Stimulated activated memory B cell treated with anti-CD40 and anti-IgM and Interleukin-4, amounts not matched to agents 10 μg/mL and 1 μg/mL and 100 μg/mL, for 72 hours (primary cell): ENCODE data around the gene ATE1.
"Not testable (repeated sequence)": the region's sequence is repeated elsewhere in the genome, so short reads cannot be mapped to it uniquely, and the experiment has no call there.

Source experiments
- ATAC-seq: fragments of 150-1000 bp; cut with Tn5 transposase; 2 replicates; pipeline ENCODE4 v1.10.0; 2021
- H3K27ac Mint-ChIP-seq: one replicate; pipeline ENCODE4 v1.8.0; 2022; ENCODE audit warnings: mild to moderate bottlenecking, mixed read lengths
- H3K27me3 Mint-ChIP-seq: one replicate; pipeline ENCODE4 v1.8.0; 2022; ENCODE audit warnings: mixed read lengths
- H3K36me3 Mint-ChIP-seq: one replicate; pipeline ENCODE4 v1.8.0; 2022; ENCODE audit warnings: mixed read lengths
- H3K4me1 Mint-ChIP-seq: one replicate; pipeline ENCODE4 v1.8.0; 2022; ENCODE audit warnings: mixed read lengths
- H3K4me3 Mint-ChIP-seq: one replicate; pipeline ENCODE4 v1.8.0; 2022; ENCODE audit warnings: mild to moderate bottlenecking, moderate library complexity, mixed read lengths
- H3K9me3 Mint-ChIP-seq: one replicate; pipeline ENCODE4 v1.8.0; 2022; ENCODE audit warnings: mixed read lengths

Gene ATE1

DNA sequence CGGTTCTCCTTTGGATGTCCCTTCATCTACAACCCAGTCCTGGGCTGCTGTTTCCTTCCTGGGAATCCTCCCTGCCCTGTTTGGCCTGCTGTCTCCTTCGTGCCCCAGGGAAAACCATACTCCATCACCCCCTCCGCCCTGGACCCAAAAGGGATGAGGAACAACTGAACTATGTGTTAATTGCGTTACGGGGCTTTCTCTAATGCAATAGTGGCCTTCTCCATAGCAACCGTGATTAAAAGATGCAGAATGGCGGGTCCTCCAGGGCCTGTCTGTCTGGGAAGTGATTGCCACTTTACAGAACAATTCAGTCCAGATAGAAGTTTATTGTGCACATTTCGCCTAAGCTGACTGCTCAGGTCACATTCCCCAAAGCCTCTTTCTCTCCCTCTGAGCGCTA is 217.6 kb downstream of the ATE1 start:
- H3K9me3 Mint-ChIP-seq = peaks cover 4% of the 10 kb centered on the region
- no peak overlapping the region for H3K4me3 Mint-ChIP-seq
- peaks cover 37% of the 10 kb centered on the region for H3K27me3 Mint-ChIP-seq
- no peak overlapping the region for H3K27ac Mint-ChIP-seq
- no peaks in the 10 kb centered on the region for H3K4me1 Mint-ChIP-seq
- H3K36me3 Mint-ChIP-seq = no peaks in the 10 kb centered on the region
- no peak for ATAC-seq

DNA sequence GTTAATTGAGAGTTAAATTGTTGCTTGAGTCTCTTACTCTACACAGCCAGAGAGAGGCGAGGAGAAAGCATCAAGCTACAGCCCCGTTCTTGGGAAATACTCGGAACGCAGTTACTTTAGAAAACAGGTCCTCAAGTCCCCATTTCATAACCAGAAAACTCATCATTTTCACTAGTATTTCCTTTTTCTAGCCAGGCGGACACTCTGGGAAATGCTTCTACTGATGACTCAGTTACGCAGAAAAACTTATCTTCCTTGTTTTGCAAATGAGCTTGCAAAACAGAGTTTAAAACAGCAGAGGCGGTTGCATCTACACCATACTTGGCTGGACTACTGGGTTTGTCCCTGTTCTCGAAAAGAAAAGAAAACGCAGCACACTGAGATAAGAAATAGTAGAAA is 218.2 kb downstream of the ATE1 start:
- ATAC-seq = no peak
- peaks cover 37% of the 10 kb centered on the region for H3K27me3 Mint-ChIP-seq
- peaks cover 4% of the 10 kb centered on the region for H3K9me3 Mint-ChIP-seq
- H3K36me3 Mint-ChIP-seq = no peaks in the 10 kb centered on the region
- H3K4me3 Mint-ChIP-seq = no peak overlapping the region
- no peak overlapping the region for H3K27ac Mint-ChIP-seq
- no peaks in the 10 kb centered on the region for H3K4me1 Mint-ChIP-seq

DNA sequence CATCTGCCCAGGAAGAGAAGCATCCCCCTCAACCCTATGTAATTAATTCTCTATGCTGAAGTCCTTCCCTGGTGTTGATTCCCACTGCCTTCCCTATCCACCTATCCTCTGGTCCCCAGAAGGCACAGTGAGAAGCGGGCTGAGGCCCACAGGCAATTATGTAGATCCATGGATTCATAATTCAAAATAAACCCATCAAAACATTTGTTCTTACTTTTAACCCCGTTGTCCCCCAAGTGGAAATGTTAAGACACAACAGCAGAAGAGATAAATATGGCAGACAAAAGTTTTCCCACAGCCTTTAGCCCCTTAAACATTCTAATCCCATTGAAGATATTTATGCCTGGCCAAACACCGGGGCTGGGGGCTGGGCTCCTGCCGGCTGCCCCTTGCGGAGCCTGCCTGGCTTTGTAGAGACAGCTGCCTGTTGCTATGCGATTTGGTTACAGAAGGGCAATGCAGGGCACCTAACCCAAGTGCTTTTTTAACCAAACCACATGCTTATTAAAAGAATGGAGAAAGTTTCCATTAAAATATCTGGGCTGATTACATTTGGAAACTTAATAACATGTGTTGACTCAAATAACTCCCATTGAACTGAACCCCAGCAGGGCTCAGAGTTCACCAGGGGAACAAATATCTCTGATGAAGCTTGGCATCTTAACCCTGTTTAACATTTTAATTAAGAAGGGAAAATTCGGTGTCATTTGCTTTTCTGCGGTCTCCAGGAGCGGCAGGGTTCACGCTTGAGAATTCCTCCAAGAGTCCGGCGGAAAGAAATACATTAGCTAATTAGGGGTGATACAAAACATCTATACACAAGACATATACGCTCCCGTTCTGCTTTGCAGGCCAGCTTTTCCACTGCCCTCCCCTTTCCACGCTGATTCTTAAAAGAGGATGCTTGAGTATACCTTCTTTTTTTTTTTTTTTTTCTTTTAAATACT is 218.8 kb downstream of the ATE1 start:
- H3K36me3 Mint-ChIP-seq = no peaks in the 10 kb centered on the region
- H3K27me3 Mint-ChIP-seq = peaks cover 37% of the 10 kb centered on the region
- no peak for ATAC-seq
- H3K4me3 Mint-ChIP-seq = no peak overlapping the region
- H3K27ac Mint-ChIP-seq = no peak overlapping the region
- no peaks in the 10 kb centered on the region for H3K4me1 Mint-ChIP-seq
- peaks cover 4% of the 10 kb centered on the region for H3K9me3 Mint-ChIP-seq

DNA sequence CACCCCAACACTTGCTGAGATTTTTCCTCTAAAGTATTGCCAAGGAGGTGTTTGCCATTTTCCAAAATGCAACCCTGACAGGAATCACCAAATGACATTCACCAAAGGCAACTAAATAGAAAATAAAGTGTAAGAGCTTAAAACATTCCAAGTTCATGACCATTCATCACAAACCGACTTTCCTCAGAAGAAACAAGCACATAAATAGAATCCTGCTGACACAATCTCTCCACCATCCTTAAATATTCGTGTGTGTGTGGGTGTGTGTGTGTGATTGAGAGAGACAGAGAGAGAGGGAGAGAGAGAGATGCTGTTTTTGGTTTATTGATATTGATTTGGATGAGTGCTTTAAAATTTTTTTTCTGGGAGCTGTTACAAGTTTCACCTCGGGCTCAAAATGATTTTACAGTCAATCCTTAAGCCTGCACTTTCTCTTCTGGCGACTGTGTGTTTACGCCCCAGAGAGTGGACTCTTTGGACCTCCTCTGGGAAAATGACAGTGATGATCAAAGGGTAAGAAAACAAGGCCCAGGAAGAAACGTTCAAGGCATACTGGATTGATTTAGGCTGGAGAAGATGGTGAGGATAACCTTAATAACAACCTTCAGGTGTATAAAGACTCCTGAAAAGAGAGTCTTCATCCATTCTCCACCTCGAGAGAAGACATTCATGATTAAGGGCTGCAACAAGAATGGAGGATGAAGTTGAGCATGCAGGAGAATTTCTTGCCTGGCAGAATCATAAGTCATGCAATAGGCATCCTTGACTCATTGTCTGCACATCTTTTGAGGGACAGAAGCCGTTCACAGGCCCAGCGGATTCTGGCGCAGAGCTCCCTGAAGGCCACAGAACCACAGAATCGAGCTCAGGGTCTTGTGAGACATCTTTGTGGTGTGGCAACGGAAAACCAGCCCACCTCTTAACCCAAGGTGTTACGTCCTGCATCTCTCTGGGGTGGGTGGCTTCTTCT is 225.2 kb downstream of the ATE1 start:
- Mint-ChIP-seq H3K27ac (no peak overlapping the region), H3K4me1 (no peaks in the 10 kb centered on the region), H3K9me3 (peaks cover 14% of the 10 kb centered on the region), H3K27me3 (peaks cover 13% of the 10 kb centered on the region), H3K4me3 (no peak overlapping the region), H3K36me3 (no peaks in the 10 kb centered on the region)
- ATAC-seq = no peak

DNA sequence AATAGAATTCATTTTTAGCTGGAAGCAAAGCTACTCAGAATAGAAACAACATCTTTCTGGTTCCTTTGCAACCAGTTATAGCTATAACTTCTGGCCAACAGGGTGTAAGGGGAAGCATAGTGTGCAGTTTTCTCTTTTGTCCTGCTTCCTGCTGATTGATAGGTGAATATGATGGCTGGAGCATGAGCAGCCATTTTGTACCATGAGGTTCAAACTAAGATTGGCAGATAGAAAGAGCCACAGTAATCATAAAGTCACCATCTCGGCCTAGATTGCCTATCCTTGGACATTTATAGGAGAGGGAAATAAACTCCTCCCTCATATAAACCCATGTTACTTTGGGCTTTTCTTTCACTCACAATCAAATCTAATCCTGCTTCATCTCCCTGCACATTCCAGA is 227.4 kb downstream of the ATE1 start:
- Mint-ChIP-seq H3K27ac (no peak overlapping the region), H3K27me3 (no peaks in the 10 kb centered on the region), H3K36me3 (no peaks in the 10 kb centered on the region), H3K4me1 (no peaks in the 10 kb centered on the region), H3K4me3 (no peak overlapping the region), H3K9me3 (peaks cover 14% of the 10 kb centered on the region)
- ATAC-seq = no peak

DNA sequence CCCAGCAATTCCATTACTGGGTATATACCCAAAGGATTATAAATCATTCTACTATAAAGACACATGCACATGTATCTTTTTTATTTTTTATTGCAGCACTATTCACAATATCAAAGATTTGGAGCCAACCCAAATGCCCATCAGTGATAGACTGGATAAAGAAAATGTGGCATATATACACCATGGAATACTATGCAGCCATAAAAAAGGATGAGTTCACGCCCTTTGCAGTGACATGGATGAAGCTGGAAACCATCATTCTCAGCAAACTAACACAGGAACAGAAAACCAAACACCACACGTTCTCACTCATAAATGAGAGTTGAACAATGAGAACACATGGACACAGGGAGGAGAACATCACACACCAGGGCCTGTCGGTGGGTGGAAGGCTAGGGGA is 228.1 kb downstream of the ATE1 start:
- not testable (repeated sequence) for H3K4me1 Mint-ChIP-seq, H3K36me3 Mint-ChIP-seq, H3K27me3 Mint-ChIP-seq, ATAC-seq, H3K27ac Mint-ChIP-seq, H3K4me3 Mint-ChIP-seq
- H3K9me3 Mint-ChIP-seq = peaks cover 14% of the 10 kb centered on the region

DNA sequence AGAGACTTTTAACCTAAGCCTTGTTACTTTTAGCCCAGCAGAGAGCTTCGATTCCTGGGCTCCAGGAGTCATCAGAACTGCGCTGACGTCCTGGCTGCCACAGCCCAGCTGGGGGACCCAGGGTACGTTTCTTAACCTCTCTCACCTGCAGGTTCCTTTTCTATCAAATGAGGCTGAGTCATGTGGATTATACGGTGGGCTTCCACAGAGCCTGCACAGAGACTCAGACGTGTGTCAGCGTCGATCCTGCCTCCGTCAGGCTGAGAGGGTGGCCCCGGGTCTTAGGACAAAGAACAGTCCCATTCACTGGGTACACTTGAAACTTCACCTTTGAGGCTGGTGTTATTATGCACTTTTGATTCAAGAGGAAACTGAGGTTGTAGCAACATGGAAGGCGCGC is 228.9 kb downstream of the ATE1 start:
- H3K36me3 Mint-ChIP-seq = no peaks in the 10 kb centered on the region
- H3K4me1 Mint-ChIP-seq = no peaks in the 10 kb centered on the region
- no peak overlapping the region for H3K4me3 Mint-ChIP-seq
- peaks cover 14% of the 10 kb centered on the region for H3K9me3 Mint-ChIP-seq
- ATAC-seq = no peak
- H3K27ac Mint-ChIP-seq = no peak overlapping the region
- H3K27me3 Mint-ChIP-seq = no peaks in the 10 kb centered on the region

DNA sequence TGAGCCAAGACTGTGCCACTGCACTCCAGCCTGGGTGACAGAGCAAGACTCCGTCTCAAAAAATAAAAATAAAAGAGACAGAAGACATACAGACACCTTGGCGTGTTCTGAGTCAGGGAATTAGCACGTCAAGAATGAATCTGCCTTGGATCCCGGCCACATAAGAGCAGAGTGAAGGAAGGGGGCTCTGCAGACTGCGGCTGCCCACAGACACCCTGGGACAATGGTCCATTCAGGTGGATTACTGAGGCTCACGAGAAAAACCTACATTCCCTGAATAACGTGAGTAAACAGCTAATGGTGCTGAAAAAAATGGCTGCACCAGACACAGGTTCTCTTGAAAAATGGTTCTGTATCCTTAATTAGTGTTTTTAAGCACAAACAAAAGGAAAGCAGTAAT is 229.5 kb downstream of the ATE1 start:
- no peak overlapping the region for H3K27ac Mint-ChIP-seq

DNA sequence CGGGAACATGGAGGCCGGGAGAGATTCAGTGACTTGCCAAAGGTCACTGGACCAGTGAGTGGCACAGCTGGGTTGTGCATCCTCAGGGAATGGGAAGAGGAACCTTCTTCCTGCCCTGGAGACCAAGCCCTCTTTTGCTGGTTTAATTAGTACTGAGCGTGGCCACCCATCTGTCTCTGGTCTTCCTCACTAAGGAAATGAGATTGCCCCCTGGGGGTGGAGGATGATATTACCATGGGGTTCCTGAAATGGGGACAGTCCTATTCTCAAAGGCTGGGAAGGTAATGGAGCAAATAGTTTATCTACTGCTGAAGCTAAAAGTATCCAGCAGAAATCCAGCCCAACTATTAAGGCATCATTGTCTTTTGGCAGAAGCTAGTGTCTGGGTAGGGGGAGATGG is 231.0 kb downstream of the ATE1 start:
- H3K9me3 Mint-ChIP-seq = peaks cover 10% of the 10 kb centered on the region
- ATAC-seq = no peak

More for the DNA sequence above, 229.5 kb downstream of the ATE1 start:
- Mint-ChIP-seq H3K9me3 (peaks cover 14% of the 10 kb centered on the region), H3K4me1 (no peaks in the 10 kb centered on the region), H3K27me3 (no peaks in the 10 kb centered on the region), H3K36me3 (no peaks in the 10 kb centered on the region), H3K4me3 (no peak overlapping the region)
- ATAC-seq = no peak

DNA sequence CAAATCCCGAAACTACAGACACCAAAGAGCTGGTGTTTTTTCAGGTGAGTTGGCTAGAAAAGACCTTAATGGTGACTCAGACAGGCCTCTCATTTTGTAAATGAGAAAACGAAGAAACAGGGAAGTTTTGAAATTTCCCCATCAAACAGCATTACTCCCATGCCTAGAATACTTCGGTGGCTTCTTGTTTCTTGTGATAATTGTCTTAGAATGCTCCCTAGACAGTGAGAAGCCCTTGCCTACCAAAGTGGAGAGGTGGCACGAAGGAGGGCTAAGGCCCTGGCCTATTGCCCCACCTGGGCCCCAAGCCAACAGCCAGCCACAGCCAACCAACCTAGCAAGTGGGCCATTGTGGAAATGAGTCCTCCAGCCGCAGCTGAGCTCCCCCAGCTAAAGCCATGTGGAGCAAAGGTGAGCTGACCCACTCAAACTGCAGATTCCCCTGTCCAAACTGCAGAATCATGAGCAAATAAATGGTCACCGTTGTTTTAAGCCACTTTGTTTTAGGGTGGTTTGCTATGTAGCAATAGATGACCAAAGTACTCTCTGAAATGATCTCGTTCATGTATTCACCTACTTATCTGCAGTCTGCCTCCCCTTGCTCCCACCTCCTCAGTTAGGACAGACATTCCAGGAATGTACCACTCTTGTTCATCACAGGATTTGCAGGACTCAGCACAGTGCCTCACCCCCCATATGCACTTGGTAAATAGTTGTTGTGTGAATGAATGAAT is 231.9 kb downstream of the ATE1 start:
- H3K27ac Mint-ChIP-seq = no peak overlapping the region
- H3K9me3 Mint-ChIP-seq = peaks cover 10% of the 10 kb centered on the region
- no peaks in the 10 kb centered on the region for H3K27me3 Mint-ChIP-seq
- no peaks in the 10 kb centered on the region for H3K36me3 Mint-ChIP-seq
- H3K4me1 Mint-ChIP-seq = no peaks in the 10 kb centered on the region
- no peak overlapping the region for H3K4me3 Mint-ChIP-seq
- ATAC-seq = no peak

More for the DNA sequence above, 231.0 kb downstream of the ATE1 start:
- H3K27ac Mint-ChIP-seq = no peak overlapping the region
- no peaks in the 10 kb centered on the region for H3K27me3 Mint-ChIP-seq
- H3K4me1 Mint-ChIP-seq = no peaks in the 10 kb centered on the region
- no peak overlapping the region for H3K4me3 Mint-ChIP-seq
- no peaks in the 10 kb centered on the region for H3K36me3 Mint-ChIP-seq

DNA sequence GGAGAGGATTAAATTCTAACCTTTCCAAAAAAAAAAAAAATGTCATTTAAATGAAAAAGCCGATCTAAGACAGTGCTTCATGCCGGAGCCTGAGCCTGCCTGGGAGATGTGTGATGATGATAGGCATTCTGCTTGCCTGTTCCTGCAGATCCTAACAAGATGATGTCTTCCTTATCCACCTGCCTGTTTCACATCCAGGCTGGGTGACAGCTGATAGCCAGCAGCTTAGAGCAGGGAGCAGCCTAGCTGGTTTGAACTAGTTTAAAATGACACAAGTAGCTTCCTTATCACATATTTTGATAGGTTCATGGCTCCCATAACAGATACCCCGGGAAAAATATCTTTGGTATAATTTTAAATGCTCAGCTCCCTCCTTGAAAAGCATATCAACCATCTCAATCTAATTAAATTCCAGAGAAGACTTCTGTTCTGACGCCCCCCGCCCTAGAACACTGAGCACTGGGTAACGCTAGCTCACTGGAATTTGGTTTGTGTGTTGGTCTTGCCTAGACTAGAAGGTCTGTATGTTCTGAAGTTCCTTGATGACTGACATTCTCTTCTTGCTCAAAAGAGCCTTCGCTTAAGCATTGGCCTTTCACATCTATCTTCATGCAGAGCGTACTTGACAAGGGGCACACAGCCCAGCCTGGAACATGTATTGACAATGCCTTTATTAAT is 232.7 kb downstream of the ATE1 start:
- Mint-ChIP-seq H3K27ac (no peak overlapping the region), H3K4me3 (no peak overlapping the region), H3K4me1 (no peaks in the 10 kb centered on the region), H3K36me3 (no peaks in the 10 kb centered on the region), H3K9me3 (peaks cover 7% of the 10 kb centered on the region), H3K27me3 (no peaks in the 10 kb centered on the region)
- ATAC-seq = no peak

DNA sequence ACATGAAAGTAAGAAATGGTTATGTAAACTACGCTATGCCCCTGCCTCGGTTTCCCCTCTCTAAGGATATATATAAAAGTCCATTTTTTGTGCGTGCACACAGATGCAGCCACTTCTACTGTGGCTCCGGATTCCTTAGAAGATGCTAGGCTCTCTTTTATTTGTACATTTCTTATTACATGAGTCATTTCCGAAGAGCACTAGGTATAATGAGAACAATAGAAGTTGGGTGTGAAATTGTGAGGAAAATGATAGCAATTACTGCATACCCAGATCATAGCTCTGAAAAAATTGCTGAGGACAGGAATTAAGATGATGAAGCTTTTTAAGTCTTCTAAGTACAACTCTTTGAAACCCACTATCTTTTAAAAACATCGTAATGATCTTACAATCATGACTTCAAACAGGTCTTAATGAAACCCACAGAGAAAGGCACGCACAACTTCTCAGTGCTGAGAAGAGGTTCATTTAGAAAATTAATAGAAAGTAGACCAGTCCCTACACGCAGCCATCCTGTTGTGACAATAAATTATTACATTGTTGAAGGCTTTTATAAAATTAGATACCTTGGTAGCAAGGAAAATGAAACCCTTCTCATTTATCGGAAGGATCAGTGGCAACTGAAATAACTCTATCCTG is 233.4 kb downstream of the ATE1 start:
- no peaks in the 10 kb centered on the region for H3K36me3 Mint-ChIP-seq
- no peak for ATAC-seq
- no peak overlapping the region for H3K4me3 Mint-ChIP-seq
- H3K4me1 Mint-ChIP-seq = no peaks in the 10 kb centered on the region
- H3K27me3 Mint-ChIP-seq = no peaks in the 10 kb centered on the region
- H3K9me3 Mint-ChIP-seq = peaks cover 5% of the 10 kb centered on the region
- no peak overlapping the region for H3K27ac Mint-ChIP-seq

DNA sequence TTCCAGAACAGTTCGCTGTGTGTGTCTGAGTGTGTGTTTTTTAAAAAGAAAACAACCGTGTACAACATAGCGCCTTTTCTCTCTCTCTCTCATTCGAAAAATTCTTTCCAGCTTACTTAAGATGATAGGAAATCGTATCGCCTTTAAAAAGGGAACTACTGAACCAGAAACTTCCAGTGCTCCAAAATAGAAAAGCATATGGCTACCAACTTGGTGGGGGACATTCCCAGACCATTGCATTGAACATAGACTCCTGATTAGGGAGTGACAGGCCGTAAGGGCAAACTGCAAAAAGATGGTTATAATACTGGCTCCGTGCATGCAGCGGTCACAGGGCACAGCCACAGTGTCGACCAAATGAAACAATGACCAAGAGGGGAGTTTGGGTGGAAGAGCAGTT is 235.2 kb downstream of the ATE1 start:
- no peaks in the 10 kb centered on the region for H3K36me3 Mint-ChIP-seq
- ATAC-seq = no peak
- H3K27ac Mint-ChIP-seq = no peak overlapping the region
- H3K4me1 Mint-ChIP-seq = no peaks in the 10 kb centered on the region
- no peaks in the 10 kb centered on the region for H3K27me3 Mint-ChIP-seq
- no peaks in the 10 kb centered on the region for H3K9me3 Mint-ChIP-seq
- no peak overlapping the region for H3K4me3 Mint-ChIP-seq

DNA sequence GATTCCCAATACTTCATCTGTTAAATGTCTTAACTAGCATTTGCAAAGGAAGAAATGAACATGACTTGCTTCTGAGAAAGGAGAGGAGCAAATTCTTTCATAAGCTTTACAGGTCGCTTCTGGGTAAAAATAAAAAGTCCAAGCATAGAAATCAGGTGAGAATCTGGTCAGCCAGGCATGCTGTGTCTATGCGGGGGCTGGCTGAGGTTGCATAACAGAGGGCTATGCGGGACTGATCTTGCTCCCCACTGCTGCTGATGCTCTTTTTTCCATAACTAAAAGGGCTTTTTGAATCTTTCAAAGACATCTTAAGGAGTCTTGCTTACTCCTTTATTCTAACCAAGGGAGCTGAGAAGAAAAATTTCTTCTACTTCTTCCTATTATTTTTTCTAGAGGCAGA is 236.9 kb downstream of the ATE1 start:
- H3K27me3 Mint-ChIP-seq = no peaks in the 10 kb centered on the region
- no peaks in the 10 kb centered on the region for H3K36me3 Mint-ChIP-seq
- H3K27ac Mint-ChIP-seq = no peak overlapping the region
- no peaks in the 10 kb centered on the region for H3K4me1 Mint-ChIP-seq
- no peaks in the 10 kb centered on the region for H3K9me3 Mint-ChIP-seq
- no peak overlapping the region for H3K4me3 Mint-ChIP-seq
- ATAC-seq = no peak
